HEK293 (cell line): ENCODE results near the gene CACNA1C.

Source experiments
- CTCF ChIA-PET: fragments of 350-600 bp; formaldehyde crosslinking; extraction: SDS; loops from one replicate; lab custom pipeline; 2021; ENCODE audit warnings: antibody characterized with exemption; lab: Yijun Ruan, JAX
- POLR2A ChIA-PET: fragments of 300-600 bp; formaldehyde crosslinking; extraction: SDS; loops from one replicate; lab custom pipeline; 2020; ENCODE audit warnings: antibody characterized with exemption, inconsistent platforms; lab: Yijun Ruan, JAX
- H3K27ac ChIP-seq: fragments of 200-500 bp; sonication (Bioruptor generic); 2 replicates; pipeline ENCODE4 v1.5.1; 2014; ENCODE audit warnings: low read depth, low read length, control low read depth, inconsistent platforms; ENCODE audit errors: extremely low read depth
- H3K36me3 ChIP-seq, 2 experiments: fragments of 200-500 bp in 1 of 2; sonication (Bioruptor generic) in 1 of 2; 1 replicate in 1 of 2; 2 replicates in 1 of 2; pipeline ENCODE4 v1.5.1; 2014 to 2017; ENCODE audit warnings: inconsistent platforms in 2 of 2, low read length in 2 of 2; ENCODE audit not compliant: control insufficient read depth in 2 of 2, insufficient read depth in 1 of 2
- H3K4me1 ChIP-seq: fragments of 200-500 bp; sonication (Bioruptor generic); 2 replicates; pipeline ENCODE4 v1.5.1; 2014; ENCODE audit warnings: mild to moderate bottlenecking, low read length, inconsistent platforms; ENCODE audit not compliant: control insufficient read depth, insufficient read depth
- H3K4me3 ChIP-seq: 2 replicates; pipeline ENCODE4 v1.5.1; 2011; ENCODE audit warnings: low read depth, mild to moderate bottlenecking, control low read depth, low read length, moderate library complexity
- H3K9me3 ChIP-seq: fragments of 200-500 bp; sonication (Bioruptor generic); 2 replicates; pipeline ENCODE4 v1.5.1; 2014; ENCODE audit warnings: low read depth, low read length, inconsistent platforms; ENCODE audit not compliant: control insufficient read depth, insufficient read depth
- EGR2 ChIP-seq: fragments of 450-650 bp; formaldehyde crosslinking; IDR thresholded peaks from 2 replicates; pipeline ENCODE4 v1.5.1; 2016; ENCODE audit warnings: low read depth, missing biosample characterization, missing genetic modification characterization
- GLI4 ChIP-seq: fragments of 450-650 bp; formaldehyde crosslinking; IDR thresholded peaks from 2 replicates; pipeline ENCODE4 v1.5.1; 2016; ENCODE audit warnings: missing biosample characterization, missing genetic modification characterization
- GLIS2 ChIP-seq: fragments of 450-650 bp; formaldehyde crosslinking; IDR thresholded peaks from 2 replicates; pipeline ENCODE4 v1.5.1; 2016; ENCODE audit warnings: missing biosample characterization, missing genetic modification characterization
- PRDM1 ChIP-seq: fragments of 450-650 bp; formaldehyde crosslinking; IDR thresholded peaks from 2 replicates; pipeline ENCODE4; 2016; ENCODE audit warnings: missing biosample characterization, missing genetic modification characterization
- ZBTB20 ChIP-seq: fragments of 450-650 bp; formaldehyde crosslinking; IDR thresholded peaks from 2 replicates; pipeline ENCODE4 v1.5.1; 2016; ENCODE audit warnings: missing biosample characterization, missing genetic modification characterization
- ZBTB21 ChIP-seq: fragments of 450-650 bp; formaldehyde crosslinking; IDR thresholded peaks from 2 replicates; pipeline ENCODE4 v1.5.1; 2017; ENCODE audit warnings: missing biosample characterization, missing genetic modification characterization
- ZBTB48 ChIP-seq: fragments of 450-650 bp; formaldehyde crosslinking; IDR thresholded peaks from 2 replicates; pipeline ENCODE4 v1.5.1; 2016; ENCODE audit warnings: missing biosample characterization, missing genetic modification characterization
- ZBTB6 ChIP-seq: fragments of 450-650 bp; formaldehyde crosslinking; IDR thresholded peaks from 2 replicates; pipeline ENCODE4 v1.5.1; 2017; ENCODE audit warnings: missing biosample characterization, missing genetic modification characterization
- ZEB2 ChIP-seq: fragments of 450-650 bp; formaldehyde crosslinking; IDR thresholded peaks from 2 replicates; pipeline ENCODE4 v1.5.1; 2016; ENCODE audit warnings: missing biosample characterization, missing genetic modification characterization
- ZFHX2 ChIP-seq: fragments of 450-650 bp; formaldehyde crosslinking; conservative IDR thresholded peaks from 2 replicates; pipeline ENCODE4 v1.5.1; 2016; ENCODE audit warnings: missing biosample characterization, missing genetic modification characterization
- ZFP37 ChIP-seq: fragments of 450-650 bp; formaldehyde crosslinking; IDR thresholded peaks from 2 replicates; pipeline ENCODE4 v1.5.1; 2016; ENCODE audit warnings: missing biosample characterization, missing genetic modification characterization
- ZFP41 ChIP-seq: fragments of 450-650 bp; formaldehyde crosslinking; IDR thresholded peaks from 2 replicates; pipeline ENCODE4 v1.5.1; 2016; ENCODE audit warnings: missing biosample characterization, missing genetic modification characterization, borderline replicate concordance
- ZFP69B ChIP-seq: fragments of 450-650 bp; formaldehyde crosslinking; IDR thresholded peaks from 2 replicates; pipeline ENCODE4 v1.5.1; 2016; ENCODE audit warnings: missing biosample characterization, missing genetic modification characterization
- ZIC2 ChIP-seq: fragments of 450-650 bp; formaldehyde crosslinking; IDR thresholded peaks from 2 replicates; pipeline ENCODE4 v1.5.1; 2016; ENCODE audit warnings: missing biosample characterization, missing genetic modification characterization
- ZNF10 ChIP-seq: fragments of 450-650 bp; formaldehyde crosslinking; IDR thresholded peaks from 2 replicates; pipeline ENCODE4 v1.5.1; 2017; ENCODE audit warnings: missing biosample characterization, missing genetic modification characterization
- ZNF16 ChIP-seq: fragments of 450-650 bp; formaldehyde crosslinking; IDR thresholded peaks from 2 replicates; pipeline ENCODE4 v1.5.1; 2016; ENCODE audit warnings: low read depth, missing biosample characterization, missing genetic modification characterization
- ZNF324 ChIP-seq: fragments of 450-650 bp; formaldehyde crosslinking; IDR thresholded peaks from 2 replicates; pipeline ENCODE4 v1.5.1; 2016; ENCODE audit warnings: missing biosample characterization, missing genetic modification characterization
- ZNF391 ChIP-seq: fragments of 450-650 bp; formaldehyde crosslinking; IDR thresholded peaks from 2 replicates; pipeline ENCODE4 v1.5.1; 2016; ENCODE audit warnings: low read depth, missing biosample characterization, missing genetic modification characterization, borderline replicate concordance
- ZNF394 ChIP-seq: fragments of 450-650 bp; formaldehyde crosslinking; IDR thresholded peaks from 2 replicates; pipeline ENCODE4 v1.5.1; 2016; ENCODE audit warnings: missing biosample characterization, missing genetic modification characterization, mild to moderate bottlenecking, moderate library complexity, borderline replicate concordance
- ZNF398 ChIP-seq: fragments of 450-650 bp; formaldehyde crosslinking; IDR thresholded peaks from 2 replicates; pipeline ENCODE4 v1.5.1; 2017; ENCODE audit warnings: missing biosample characterization, missing genetic modification characterization
- ZNF501 ChIP-seq: fragments of 450-650 bp; formaldehyde crosslinking; IDR thresholded peaks from 2 replicates; pipeline ENCODE4 v1.5.1; 2016; ENCODE audit warnings: missing biosample characterization, missing genetic modification characterization
- ZNF510 ChIP-seq: fragments of 450-650 bp; formaldehyde crosslinking; IDR thresholded peaks from 2 replicates; pipeline ENCODE4 v1.5.1; 2018; ENCODE audit warnings: mild to moderate bottlenecking, missing genetic modification characterization, missing biosample characterization; ENCODE audit not compliant: insufficient replicate concordance
- ZNF561 ChIP-seq: fragments of 450-650 bp; IDR thresholded peaks from 2 replicates; pipeline ENCODE4 v1.5.1; 2018; ENCODE audit warnings: missing biosample characterization, missing genetic modification characterization, borderline replicate concordance
- ZNF580 ChIP-seq: fragments of 450-650 bp; formaldehyde crosslinking; IDR thresholded peaks from 2 replicates; pipeline ENCODE4 v1.5.1; 2016; ENCODE audit warnings: missing biosample characterization, missing genetic modification characterization
- ZNF621 ChIP-seq: fragments of 450-650 bp; formaldehyde crosslinking; IDR thresholded peaks from 2 replicates; pipeline ENCODE4 v1.5.1; 2017; ENCODE audit warnings: missing biosample characterization, missing genetic modification characterization
- ZNF624 ChIP-seq: fragments of 450-650 bp; formaldehyde crosslinking; IDR thresholded peaks from 2 replicates; pipeline ENCODE4 v1.5.1; 2017; ENCODE audit warnings: missing biosample characterization, missing genetic modification characterization
- ZNF629 ChIP-seq: fragments of 450-650 bp; formaldehyde crosslinking; IDR thresholded peaks from 2 replicates; pipeline ENCODE4 v1.5.1; 2017; ENCODE audit warnings: missing biosample characterization, missing genetic modification characterization
- ZNF76 ChIP-seq: fragments of 450-650 bp; formaldehyde crosslinking; IDR thresholded peaks from 2 replicates; pipeline ENCODE4; 2016; ENCODE audit warnings: low read depth, missing biosample characterization, missing genetic modification characterization, borderline replicate concordance
- ZNF768 ChIP-seq: fragments of 450-650 bp; formaldehyde crosslinking; IDR thresholded peaks from 2 replicates; pipeline ENCODE4 v1.5.1; 2018; ENCODE audit warnings: missing biosample characterization, mild to moderate bottlenecking, missing genetic modification characterization
- ZNF837 ChIP-seq: fragments of 450-650 bp; formaldehyde crosslinking; IDR thresholded peaks from 2 replicates; pipeline ENCODE4 v1.5.1; 2016; ENCODE audit warnings: missing biosample characterization, missing genetic modification characterization
- ZSCAN18 ChIP-seq: fragments of 450-650 bp; formaldehyde crosslinking; IDR thresholded peaks from 2 replicates; pipeline ENCODE4 v1.5.1; 2016; ENCODE audit warnings: missing biosample characterization, missing genetic modification characterization

Gene CACNA1C

GRCh38 chr12:2484141-2484776 lies 431.5 kb downstream of the CACNA1C start:
- H3K27ac ChIP-seq: no peak overlapping the region
- H3K9me3 ChIP-seq: no peaks in the 10 kb centered on the region
- H3K4me3 ChIP-seq: no peak overlapping the region
- CTCF ChIA-PET: no interaction called here
- no peaks in the 10 kb centered on the region for H3K4me1 ChIP-seq
- POLR2A ChIA-PET: no interaction called here
- H3K36me3 ChIP-seq: no peaks in the 10 kb centered on the region
- no peak for TF ChIP-seq ZNF624 (tag by site-specific recombination)
- TF ChIP-seq PRDM1 (tag by site-specific recombination): no peak
- peak; percentile 86 for TF ChIP-seq EGR2 (tag by site-specific recombination)
- TF ChIP-seq ZNF76 (tag by site-specific recombination): no peak
- no peak for TF ChIP-seq ZNF580 (tag by site-specific recombination)
- no peak for TF ChIP-seq ZNF391 (tag by site-specific recombination)
- no peak for TF ChIP-seq ZFP69B
- TF ChIP-seq ZSCAN18 (tag by site-specific recombination): no peak
- TF ChIP-seq ZNF398 (tag by site-specific recombination): no peak
- TF ChIP-seq ZFHX2: peak; percentile 86
- no peak for TF ChIP-seq GLI4 (tag by site-specific recombination)
- TF ChIP-seq ZIC2 (tag by site-specific recombination): peak; percentile 68; the same call in 1 of the 2 replicates
- TF ChIP-seq GLIS2 (tag by site-specific recombination): no peak
- no peak for TF ChIP-seq ZBTB48
- TF ChIP-seq ZNF629: no peak
- TF ChIP-seq ZNF510 (tag by site-specific recombination): no peak

- H3K27ac ChIP-seq: no peak overlapping the region
- CTCF ChIA-PET: interaction anchor here (1.2 kb wide), 1 partner anchor 45 kb away, joined by 3 read pairs; no protein-coding TSS in a partner anchor
- no peak for TF ChIP-seq ZNF10
- no peak for TF ChIP-seq ZNF16 (tag by site-specific recombination)
- TF ChIP-seq ZIC2 (tag by site-specific recombination): no peak
- TF ChIP-seq ZFP41 (tag by site-specific recombination): no peak
- no peak for TF ChIP-seq ZFP37
- TF ChIP-seq ZBTB21 (tag by site-specific recombination): no peak
- TF ChIP-seq ZNF324: no peak
- TF ChIP-seq ZNF837 (tag by site-specific recombination): no peak
- TF ChIP-seq ZNF501 (tag by site-specific recombination): no peak
- TF ChIP-seq ZBTB6 (tag by site-specific recombination): no peak
- no peak for TF ChIP-seq ZNF394
- TF ChIP-seq ZNF768 (tag by site-specific recombination): no peak
- no peak for TF ChIP-seq ZEB2 (tag by site-specific recombination)
- TF ChIP-seq ZNF621 (tag by site-specific recombination): no peak
- TF ChIP-seq ZBTB48: no peak
- TF ChIP-seq EGR2 (tag by site-specific recombination): no peak
- TF ChIP-seq ZNF561 (tag by site-specific recombination): no peak
- no peak for TF ChIP-seq ZBTB20
- TF ChIP-seq, all 188 proteins: peak for 0
- no peaks in the 10 kb centered on the region for H3K36me3 ChIP-seq
- POLR2A ChIA-PET: no interaction called here
- no peak overlapping the region for H3K4me3 ChIP-seq
- H3K9me3 ChIP-seq: no peaks in the 10 kb centered on the region
- no peaks in the 10 kb centered on the region for H3K4me1 ChIP-seq
Observed at GRCh38 chr12:2485681-2486080, 432.9 kb downstream of the CACNA1C start.
